IPS-18c (cell line): ENCODE data around the gene CD37.
A peak's percentile ranks its signal among the peaks of the same experiment; 100 is the strongest.
"Not testable (repeated sequence)": the region's sequence is repeated elsewhere in the genome, so short reads cannot be mapped to it uniquely, and the experiment has no call there.

Experiments
- H3K4me3 ChIP-seq: 2 replicates; pipeline ENCODE4 v1.7.0; 2013; ENCODE audit warnings: low read depth, mild to moderate bottlenecking, low read length, moderate library complexity; ENCODE audit not compliant: insufficient read depth
- H3K9me3 ChIP-seq: one replicate; pipeline ENCODE4 v1.6.1; 2013; ENCODE audit warnings: mild to moderate bottlenecking, low read length, moderate library complexity; ENCODE audit not compliant: control insufficient read depth, insufficient read depth

Gene CD37

DNA sequence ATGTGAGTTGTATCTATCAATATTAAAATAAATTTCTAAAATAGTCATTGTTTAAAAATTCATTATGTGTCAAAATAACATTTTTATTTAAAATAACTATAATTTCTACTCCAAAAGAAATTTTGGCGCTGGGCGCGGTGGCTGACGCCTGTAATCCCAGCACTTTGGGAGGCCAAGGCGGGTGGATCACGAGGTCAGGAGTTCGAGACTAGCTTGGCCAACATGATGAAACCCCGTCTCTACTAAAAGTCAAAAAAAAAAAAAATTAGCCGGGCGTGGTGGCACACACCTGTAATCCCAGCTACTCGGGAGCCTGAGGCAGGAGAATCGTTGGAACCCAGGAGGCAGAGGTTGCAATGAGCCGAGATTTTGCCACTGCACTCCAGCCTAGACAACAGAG, 9.4 kb upstream of the CD37 start:
- not testable (repeated sequence) for H3K9me3 ChIP-seq, H3K4me3 ChIP-seq

GRCh38 chr19:49326165-49326704, 9.0 kb upstream of the CD37 start:
- no peak overlapping the region for H3K4me3 ChIP-seq
- H3K9me3 ChIP-seq: peaks cover 2% of the 10 kb centered on the region

GRCh38 chr19:49327878-49328544, 7.2 kb upstream of the CD37 start:
- Histone ChIP-seq H3K4me3 (no peak overlapping the region), H3K9me3 (no peaks in the 10 kb centered on the region)

DNA sequence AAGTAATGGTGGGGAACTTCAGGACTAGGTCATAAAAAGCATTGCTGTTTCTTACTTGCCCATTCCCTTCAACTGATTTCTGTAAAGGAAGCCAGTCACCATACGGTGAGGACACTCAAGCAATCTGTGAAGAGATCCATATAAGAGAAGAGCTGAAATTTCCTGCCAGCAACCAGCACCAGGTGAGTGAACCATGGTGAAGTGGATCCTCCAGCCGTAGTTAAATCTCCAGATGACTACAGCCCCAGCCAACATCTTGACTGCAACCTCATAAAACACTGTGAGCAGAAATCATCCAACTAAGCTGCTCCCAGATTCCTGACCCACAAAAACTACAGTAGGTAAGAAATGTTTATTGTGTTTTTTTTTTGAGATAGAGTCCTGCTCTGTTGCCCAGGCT, 6.5 kb upstream of the CD37 start:
- H3K4me3 ChIP-seq: no peak overlapping the region
- H3K9me3 ChIP-seq: no peaks in the 10 kb centered on the region

- H3K9me3 ChIP-seq, H3K4me3 ChIP-seq: not testable (repeated sequence)
These were observed 4.0 kb upstream of the CD37 start for GRCh38 chr19:49331187-49331586.

DNA sequence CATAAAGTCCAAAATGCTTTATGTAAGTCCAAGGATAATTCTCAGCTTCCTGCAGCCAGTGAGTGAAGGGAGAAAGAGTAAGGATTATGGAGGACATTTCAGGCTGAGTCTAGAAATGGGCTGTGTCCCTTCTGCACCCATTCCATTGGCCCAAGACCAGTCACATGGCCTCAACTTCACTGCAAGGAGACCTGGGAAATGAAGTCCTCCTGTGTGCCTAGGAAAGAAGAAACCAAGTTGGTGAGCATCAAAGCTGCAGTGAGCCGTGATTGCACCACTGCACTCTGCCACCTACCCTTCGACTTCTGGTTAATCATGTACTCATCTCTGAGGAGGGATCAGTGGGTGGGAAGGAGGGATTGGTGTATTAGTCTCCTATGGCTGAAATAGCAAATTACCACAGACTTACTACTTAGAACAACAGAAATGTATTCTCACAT, 3.6 kb upstream of the CD37 start:
- H3K4me3 ChIP-seq: no peak overlapping the region
- no peaks in the 10 kb centered on the region for H3K9me3 ChIP-seq

- H3K4me3 ChIP-seq, H3K9me3 ChIP-seq: not testable (repeated sequence)
These were observed 2.4 kb upstream of the CD37 start for GRCh38 chr19:49332691-49333417.

DNA sequence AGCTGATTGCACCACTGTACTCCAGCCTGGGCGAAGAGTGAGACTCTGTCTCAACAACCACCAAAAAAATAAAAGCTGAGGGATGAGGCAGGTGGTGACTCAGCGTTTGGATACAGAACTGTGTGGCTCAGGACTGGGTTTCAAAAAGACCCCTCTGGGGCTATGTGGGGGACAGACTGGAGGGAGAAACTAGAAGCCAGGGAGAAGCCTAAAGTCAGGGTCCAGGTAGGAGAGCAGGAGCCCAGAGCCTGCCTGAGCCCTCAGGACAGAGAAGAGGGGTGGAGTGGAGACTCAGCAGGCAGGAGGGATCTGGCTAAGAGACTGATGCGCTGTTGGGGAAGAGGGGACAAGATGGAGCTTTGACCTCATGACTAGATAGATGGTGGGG, 1.8 kb upstream of the CD37 start:
- Histone ChIP-seq H3K4me3 (no peak overlapping the region), H3K9me3 (no peaks in the 10 kb centered on the region)

DNA sequence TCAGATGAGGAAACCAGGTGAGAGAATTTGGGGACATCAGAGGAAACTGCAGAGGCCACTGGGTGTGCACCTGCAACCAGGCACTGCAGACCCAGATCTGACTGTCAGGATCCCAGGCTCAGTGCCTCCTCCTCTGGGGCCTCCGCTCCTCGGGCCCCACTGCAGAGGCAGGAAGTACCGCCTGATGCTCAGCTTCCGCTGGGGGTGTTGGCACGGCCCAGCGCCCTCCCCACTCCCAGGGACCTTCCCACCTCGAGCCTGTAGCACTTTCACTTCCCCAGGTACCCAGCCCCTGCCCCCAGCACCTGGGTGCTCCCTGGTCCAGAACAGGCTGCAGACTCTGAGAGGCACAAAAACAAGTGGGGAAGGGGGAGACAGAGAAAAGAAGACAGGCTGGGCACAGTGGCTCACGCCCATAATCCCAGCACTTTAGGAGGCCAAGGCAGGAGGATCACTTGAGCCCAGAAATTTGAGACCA, 1.4 kb upstream of the CD37 start:
- Histone ChIP-seq H3K4me3 (no peak overlapping the region), H3K9me3 (no peaks in the 10 kb centered on the region)

GRCh38 chr19:49335784-49336481, 727 bp downstream of the CD37 start:
- H3K4me3 ChIP-seq: no peak overlapping the region
- no peaks in the 10 kb centered on the region for H3K9me3 ChIP-seq

GRCh38 chr19:49336482-49337266, 1.5 kb downstream of the CD37 start:
- H3K4me3 ChIP-seq: no peak overlapping the region
- no peaks in the 10 kb centered on the region for H3K9me3 ChIP-seq

DNA sequence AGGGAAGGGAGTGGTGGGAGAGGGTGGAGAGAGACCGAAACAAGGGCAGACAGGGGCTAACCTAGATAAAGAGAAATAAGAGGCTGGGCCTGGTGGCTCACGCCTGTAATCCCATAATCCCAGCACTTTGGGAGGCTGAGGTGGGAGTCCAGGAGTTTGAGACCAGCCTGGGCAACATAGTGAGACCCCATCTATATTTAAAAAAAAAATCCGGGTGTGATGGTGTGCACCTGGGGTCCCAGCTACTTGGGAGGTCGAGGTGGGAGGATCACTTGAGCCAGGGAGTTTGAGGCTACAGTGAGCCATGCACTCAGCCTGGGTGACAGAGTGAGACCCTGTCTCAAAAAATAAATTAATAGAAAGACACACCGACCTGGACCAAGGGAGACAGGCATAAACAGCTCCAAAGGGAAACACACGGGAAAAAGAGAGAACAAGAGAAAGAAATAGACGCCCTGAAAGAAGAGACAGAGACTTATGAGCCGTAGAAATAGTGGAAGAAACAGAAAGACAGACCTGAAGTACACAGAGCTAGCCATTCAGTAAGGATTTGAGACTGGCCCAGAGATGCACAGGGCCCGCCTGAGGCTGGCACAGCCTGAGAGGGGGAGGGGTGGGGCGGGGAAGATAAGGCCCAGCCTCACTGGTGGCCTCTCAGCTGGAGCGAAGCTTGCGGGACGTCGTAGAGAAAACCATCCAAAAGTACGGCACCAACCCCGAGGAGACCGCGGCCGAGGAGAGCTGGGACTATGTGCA, 2.2 kb downstream of the CD37 start:
- peak overlapping the region; percentile 39 for H3K4me3 ChIP-seq

GRCh38 chr19:49338023-49338677, 2.9 kb downstream of the CD37 start:
- Histone ChIP-seq H3K4me3 (peak overlapping the region; percentile 39), H3K9me3 (no peaks in the 10 kb centered on the region)

More for the DNA sequence above, 2.2 kb downstream of the CD37 start:
- no peaks in the 10 kb centered on the region for H3K9me3 ChIP-seq

DNA sequence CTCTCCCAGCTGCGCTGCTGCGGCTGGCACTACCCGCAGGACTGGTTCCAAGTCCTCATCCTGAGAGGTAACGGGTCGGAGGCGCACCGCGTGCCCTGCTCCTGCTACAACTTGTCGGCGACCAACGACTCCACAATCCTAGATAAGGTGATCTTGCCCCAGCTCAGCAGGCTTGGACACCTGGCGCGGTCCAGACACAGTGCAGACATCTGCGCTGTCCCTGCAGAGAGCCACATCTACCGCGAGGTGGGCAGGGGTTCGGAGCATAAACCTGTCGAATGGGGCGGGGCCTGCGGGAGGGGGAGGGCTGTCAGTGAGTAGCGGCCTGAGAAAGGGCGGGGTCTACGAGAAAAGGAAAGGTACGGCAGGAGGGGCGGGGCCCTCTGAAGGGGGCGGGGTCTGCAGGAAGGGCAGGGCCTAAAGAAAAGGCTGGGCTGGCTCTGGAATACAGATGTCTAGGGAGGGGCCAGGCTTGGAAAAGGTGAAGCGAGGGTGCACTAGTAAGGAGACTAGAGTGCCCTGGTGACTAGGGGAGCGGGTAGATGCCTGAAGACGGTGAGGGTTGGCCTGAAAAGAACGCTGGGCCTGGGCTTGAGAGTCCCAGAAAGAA, 3.6 kb downstream of the CD37 start:
- Histone ChIP-seq H3K4me3 (peak overlapping the region; percentile 39), H3K9me3 (no peaks in the 10 kb centered on the region)

DNA sequence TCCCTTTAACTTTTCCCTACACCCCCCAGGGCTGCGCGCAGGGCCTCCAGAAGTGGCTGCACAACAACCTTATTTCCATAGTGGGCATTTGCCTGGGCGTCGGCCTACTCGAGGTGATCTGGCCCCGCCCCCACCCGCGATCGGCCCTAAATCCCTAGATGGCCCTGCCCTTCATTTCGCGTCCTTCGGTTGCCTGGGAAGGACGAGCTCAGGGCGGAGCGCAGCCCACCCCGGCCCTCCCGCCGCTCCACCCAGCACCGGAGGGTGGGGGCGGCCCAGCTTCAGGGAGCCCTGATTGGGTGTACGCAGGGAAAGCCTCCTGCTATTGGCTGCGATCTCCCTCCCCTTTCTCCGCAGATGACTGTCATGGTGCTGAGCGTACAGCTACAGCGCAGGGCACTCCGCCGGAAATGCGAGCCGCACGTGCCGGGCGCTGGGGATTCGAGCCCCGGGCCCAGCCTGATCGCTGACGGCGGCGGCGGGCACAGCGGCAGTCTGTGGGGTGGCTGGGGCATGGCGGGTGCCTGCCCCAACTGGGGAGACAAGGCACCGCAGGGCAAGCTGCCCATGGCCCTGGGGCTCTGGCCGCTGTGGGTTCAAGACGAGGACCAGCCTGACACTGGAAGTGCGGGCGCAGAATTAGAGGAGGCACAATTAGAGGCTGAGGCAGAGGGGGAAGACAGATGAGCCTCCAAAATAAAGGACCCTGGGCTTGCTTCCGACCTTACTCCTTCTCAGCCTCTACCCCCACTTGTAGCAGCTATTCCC, 4.3 kb downstream of the CD37 start:
- peak overlapping the region; percentile 38 for H3K4me3 ChIP-seq
- H3K9me3 ChIP-seq: no peaks in the 10 kb centered on the region
